CD4-positive, alpha-beta T cell (primary cell): ENCODE data around the gene CAV2. TPM values are rescaled to one million over a fixed set of nuclear protein-coding genes. Genes with fewer than 3 reads are reported as not detected.

Source experiments
- ATAC-seq: fragments of 200-7000 bp; cut with Tn5 transposase; one replicate; pipeline ENCODE4 v1.10.0; 2022; ENCODE audit warnings: mild to moderate bottlenecking; ENCODE audit not compliant: poor library complexity
- CTCF ChIA-PET: fragments of 350-600 bp; sonication (Branson Sonifier 250); formaldehyde crosslinking; loops from one replicate; lab custom pipeline; 2021; ENCODE audit warnings: antibody characterized with exemption, inconsistent platforms; lab: Charles Lee
- POLR2A ChIA-PET: fragments of 350-600 bp; sonication (Branson Sonifier 250); formaldehyde crosslinking; loops from one replicate; lab custom pipeline; 2021; ENCODE audit warnings: antibody characterized with exemption, inconsistent platforms; lab: Charles Lee
- DNase-seq, 14 experiments: peaks; one replicate each; pipeline ENCODE4 v3.0.0-alpha.2; 2013 to 2020; ENCODE audit warnings: mixed read lengths in 2 of 14
- H3K27ac ChIP-seq, 2 donors: one replicate each; pipeline versions ENCODE4 v1.5.1 to v1.7.0; 2013; ENCODE audit warnings: low read length in 2 of 2, low read depth in 1 of 2, mild to moderate bottlenecking in 1 of 2
- H3K27me3 ChIP-seq, 2 experiments: 1 replicate in 1 of 2; 2 replicates in 1 of 2; pipeline versions ENCODE4 v1.6.1 to v1.7.0; 2013; ENCODE audit warnings: low read length in 2 of 2, control low read depth in 1 of 2, mild to moderate bottlenecking in 1 of 2, moderate library complexity in 1 of 2; ENCODE audit not compliant: insufficient read depth in 2 of 2, control insufficient read depth in 1 of 2
- H3K36me3 ChIP-seq: one replicate; pipeline ENCODE4 v1.6.1; 2013; ENCODE audit warnings: low read length, control low read depth; ENCODE audit not compliant: insufficient read depth
- H3K4me1 ChIP-seq: one replicate; pipeline ENCODE4 v1.6.1; 2013; ENCODE audit warnings: low read length, control low read depth; ENCODE audit not compliant: insufficient read depth
- H3K4me3 ChIP-seq: one replicate; pipeline ENCODE4 v1.5.1; 2013; ENCODE audit warnings: mild to moderate bottlenecking, low read length, moderate library complexity
- H3K9me3 ChIP-seq, 2 experiments: 1 replicate in 1 of 2; 2 replicates in 1 of 2; pipeline versions ENCODE4 v1.6.1 to v1.7.0; 2013; ENCODE audit warnings: low read length in 2 of 2, mild to moderate bottlenecking in 2 of 2, control low read depth in 1 of 2, moderate library complexity in 1 of 2; ENCODE audit not compliant: control insufficient read depth in 1 of 2, insufficient read depth in 1 of 2
- H3K27ac Mint-ChIP-seq: one replicate; pipeline ENCODE4 v1.8.0; 2020; ENCODE audit warnings: mixed read lengths
- H3K27me3 Mint-ChIP-seq: one replicate; pipeline ENCODE4 v1.8.0; 2021; ENCODE audit warnings: mixed read lengths
- H3K36me3 Mint-ChIP-seq: one replicate; pipeline ENCODE4 v1.8.0; 2021; ENCODE audit warnings: low read depth, mixed read lengths
- H3K4me1 Mint-ChIP-seq: one replicate; pipeline ENCODE4 v1.8.0; 2021; ENCODE audit warnings: low read depth, mixed read lengths
- H3K4me3 Mint-ChIP-seq: one replicate; pipeline ENCODE4 v1.8.0; 2020; ENCODE audit warnings: mild to moderate bottlenecking, mixed read lengths
- H3K9me3 Mint-ChIP-seq: one replicate; pipeline ENCODE4 v1.8.0; 2020; ENCODE audit warnings: mixed read lengths
- intact Hi-C, 2 experiments: fragments of 100-400 bp; cut with DNase I in 1 of 2; cut with micrococcal nuclease in 1 of 2; formaldehyde crosslinking; loops; one replicate each; pipeline versions ENCODE4 v1.15.1 to v1.9.0; 2023 to 2025; cut with DNase I, micrococcal nuclease
- total RNA-seq, 174 experiments: library from RNA in 2 of 174; stranded (reverse) in 2 of 174; gene quantifications; one replicate each; pipeline ENCODE4 v1.2.3 and lab custom pipeline; 2021 to 2026
- TF ChIP-seq, protein P1 (sequence below): fragments of 200-600 bp; IDR thresholded peaks from one replicate; pipeline ENCODE4 v1.8.0; 2022; ENCODE audit warnings: antibody characterized with exemption, mild to moderate bottlenecking

The CAV2 gene
- total RNA-seq, 2 experiments from 2014 or later, result not detected

DNA sequence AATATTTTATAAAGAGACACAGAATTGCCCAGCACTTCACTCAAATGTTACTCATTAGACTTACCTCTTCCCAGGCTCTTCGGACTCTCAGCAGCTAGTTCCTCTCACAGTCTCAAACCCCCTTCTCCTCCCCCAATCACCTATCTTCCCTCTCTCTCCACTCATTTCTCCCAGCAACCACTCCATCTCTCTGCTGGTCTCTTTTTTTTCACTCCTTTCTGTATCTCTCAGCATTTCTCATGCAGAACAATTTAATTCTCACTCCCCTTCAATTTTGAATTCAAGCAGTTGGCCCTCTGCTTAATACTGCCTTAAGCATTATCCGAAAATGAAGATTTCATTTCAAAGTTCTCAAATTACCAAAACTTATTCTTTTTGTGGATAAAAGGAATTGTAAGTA lies 34.4 kb upstream of the CAV2 start:
- no peaks in the 10 kb centered on the region for H3K36me3 ChIP-seq
- ChIA-PET POLR2A (no interaction called here), CTCF (no interaction called here)
- DNase-seq (no peak), ATAC-seq (no peak)
- H3K4me1 ChIP-seq, result no peaks in the 10 kb centered on the region
- H3K27me3 Mint-ChIP-seq, result peaks cover 13% of the 10 kb centered on the region
- no peaks in the 10 kb centered on the region for H3K27me3 ChIP-seq
- H3K4me3 ChIP-seq, result no peak overlapping the region
- TF ChIP-seq, protein P1, sequence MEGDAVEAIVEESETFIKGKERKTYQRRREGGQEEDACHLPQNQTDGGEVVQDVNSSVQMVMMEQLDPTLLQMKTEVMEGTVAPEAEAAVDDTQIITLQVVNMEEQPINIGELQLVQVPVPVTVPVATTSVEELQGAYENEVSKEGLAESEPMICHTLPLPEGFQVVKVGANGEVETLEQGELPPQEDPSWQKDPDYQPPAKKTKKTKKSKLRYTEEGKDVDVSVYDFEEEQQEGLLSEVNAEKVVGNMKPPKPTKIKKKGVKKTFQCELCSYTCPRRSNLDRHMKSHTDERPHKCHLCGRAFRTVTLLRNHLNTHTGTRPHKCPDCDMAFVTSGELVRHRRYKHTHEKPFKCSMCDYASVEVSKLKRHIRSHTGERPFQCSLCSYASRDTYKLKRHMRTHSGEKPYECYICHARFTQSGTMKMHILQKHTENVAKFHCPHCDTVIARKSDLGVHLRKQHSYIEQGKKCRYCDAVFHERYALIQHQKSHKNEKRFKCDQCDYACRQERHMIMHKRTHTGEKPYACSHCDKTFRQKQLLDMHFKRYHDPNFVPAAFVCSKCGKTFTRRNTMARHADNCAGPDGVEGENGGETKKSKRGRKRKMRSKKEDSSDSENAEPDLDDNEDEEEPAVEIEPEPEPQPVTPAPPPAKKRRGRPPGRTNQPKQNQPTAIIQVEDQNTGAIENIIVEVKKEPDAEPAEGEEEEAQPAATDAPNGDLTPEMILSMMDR, result no peak
- no peaks in the 10 kb centered on the region for H3K4me1 Mint-ChIP-seq
- no peaks in the 10 kb centered on the region for H3K9me3 ChIP-seq
- H3K9me3 Mint-ChIP-seq, result no peaks in the 10 kb centered on the region
- no peak overlapping the region for H3K27ac ChIP-seq
- H3K36me3 Mint-ChIP-seq, result no peaks in the 10 kb centered on the region
- H3K4me3 Mint-ChIP-seq, result no peak overlapping the region
- intact Hi-C loops, result no loop called here
- no peak overlapping the region for H3K27ac Mint-ChIP-seq

DNA sequence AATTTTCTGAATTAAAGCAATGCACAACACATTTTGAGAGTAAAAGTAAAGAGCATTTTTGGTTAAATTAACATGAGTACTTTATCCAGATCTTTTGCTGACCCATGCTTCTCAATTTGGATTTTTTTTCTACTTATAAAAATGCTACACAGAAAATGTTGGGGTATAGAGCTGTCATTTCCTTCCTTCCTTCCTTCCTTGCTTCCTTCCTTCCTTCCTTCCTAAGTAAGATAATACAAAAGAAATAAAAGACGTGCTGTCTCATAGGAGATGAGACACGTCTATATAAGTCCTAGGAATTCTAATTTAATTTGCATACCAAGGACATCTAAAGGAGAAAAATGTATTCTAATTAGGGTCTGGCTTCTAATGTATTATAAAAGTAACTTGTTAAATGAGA lies 31.0 kb upstream of the CAV2 start:
- H3K36me3 Mint-ChIP-seq, result no peaks in the 10 kb centered on the region
- no peaks in the 10 kb centered on the region for H3K4me1 ChIP-seq
- H3K27me3 ChIP-seq, result peaks cover 4 to 11% of the 10 kb centered on the region in 2 experiments
- H3K4me1 Mint-ChIP-seq, result no peaks in the 10 kb centered on the region
- ChIA-PET POLR2A (no interaction called here), CTCF (no interaction called here)
- no peak overlapping the region for H3K4me3 Mint-ChIP-seq
- peaks cover 26% of the 10 kb centered on the region for H3K27me3 Mint-ChIP-seq
- H3K4me3 ChIP-seq, result no peak overlapping the region
- no peaks in the 10 kb centered on the region for H3K9me3 Mint-ChIP-seq
- H3K36me3 ChIP-seq, result no peaks in the 10 kb centered on the region
- no peaks in the 10 kb centered on the region for H3K9me3 ChIP-seq
- TF ChIP-seq, protein P1, result no peak
- no peak for DNase-seq
- ATAC-seq, result no peak
- no peak overlapping the region for H3K27ac Mint-ChIP-seq
- intact Hi-C loops, result no loop called here
- H3K27ac ChIP-seq, result no peak overlapping the region

DNA sequence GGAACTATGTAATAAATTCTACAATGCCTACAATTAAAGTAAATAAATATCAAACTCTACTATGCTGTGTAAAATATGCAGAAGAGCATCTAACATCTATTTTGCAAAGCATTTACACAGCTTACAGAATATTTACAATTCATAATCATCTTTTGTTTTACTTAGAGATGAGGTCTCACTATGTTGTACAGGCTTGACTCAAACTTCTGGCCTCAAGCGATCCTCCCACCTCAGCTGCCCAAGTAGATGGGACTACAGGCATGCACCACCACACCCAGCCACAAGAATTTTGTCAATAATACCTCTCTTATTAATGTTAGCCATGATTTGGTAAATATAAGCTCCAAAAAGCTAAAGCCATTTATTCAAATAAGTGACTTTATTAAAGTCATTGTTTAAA lies 21.9 kb upstream of the CAV2 start:
- Mint-ChIP-seq H3K27ac (no peak overlapping the region), H3K27me3 (peaks cover 22% of the 10 kb centered on the region), H3K4me1 (no peaks in the 10 kb centered on the region), H3K9me3 (no peaks in the 10 kb centered on the region), H3K4me3 (no peak overlapping the region), H3K36me3 (no peaks in the 10 kb centered on the region)
- no peak overlapping the region for H3K27ac ChIP-seq
- TF ChIP-seq, protein P1, result no peak
- H3K4me3 ChIP-seq, result no peak overlapping the region
- no peaks in the 10 kb centered on the region for H3K36me3 ChIP-seq
- H3K9me3 ChIP-seq, result no peaks in the 10 kb centered on the region
- DNase-seq, result no peak
- ChIA-PET CTCF (interaction anchor here (0.7 to 0.8 kb wide), 2 partner anchors 24 to 422 kb away, joined by 3 read pairs; no protein-coding TSS in a partner anchor), POLR2A (no interaction called here)
- peaks cover 2 to 6% of the 10 kb centered on the region in 2 experiments for H3K27me3 ChIP-seq
- H3K4me1 ChIP-seq, result no peaks in the 10 kb centered on the region
- no peak for ATAC-seq
- intact Hi-C loops, result no loop called here
